Kidney epithelial cell (primary cell): Measurements from ENCODE around the gene MTA1. TPM values are rescaled to one million over a fixed set of nuclear protein-coding genes. Genes with fewer than 3 reads are reported as not detected.

Experiments used
- DNase-seq: peaks from one replicate; pipeline ENCODE4 v3.0.0-alpha.2; 2010; ENCODE audit warnings: low read depth
- H3K27me3 ChIP-seq: 2 replicates; pipeline ENCODE4 v1.6.0; 2011; ENCODE audit warnings: low read length; ENCODE audit not compliant: control insufficient read depth, insufficient read depth
- H3K36me3 ChIP-seq: 2 replicates; pipeline ENCODE4 v1.5.1; 2011; ENCODE audit warnings: low read length; ENCODE audit not compliant: control insufficient read depth, insufficient read depth
- H3K4me3 ChIP-seq: 2 replicates; pipeline ENCODE4 v1.5.1; 2011; ENCODE audit warnings: low read depth, mild to moderate bottlenecking, control low read depth, low read length
- CTCF ChIP-seq: IDR thresholded peaks from 2 replicates; pipeline ENCODE4 v1.5.1; 2011; ENCODE audit warnings: mild to moderate bottlenecking, moderate library complexity, low read length, control low read depth, inconsistent platforms; ENCODE audit not compliant: insufficient read depth, poor library complexity, severe bottlenecking
- total RNA-seq: library from RNA; depleted of rRNA; stranded (reverse); fragments of >200 nt; gene quantifications from 2 replicates; pipeline ENCODE4 v1.2.3, GENCODE V29; 2015

The MTA1 gene
- total RNA-seq, 1 donor from 2014 or later = 68.3 TPM

- TF ChIP-seq CTCF = no peak
- H3K36me3 ChIP-seq = no peaks in the 10 kb centered on the region
- H3K27me3 ChIP-seq = no peaks in the 10 kb centered on the region
- no peak for DNase-seq
- no peak overlapping the region for H3K4me3 ChIP-seq
Measured at GRCh38 chr14:105455766-105456660, 36.4 kb downstream of the MTA1 start.

- Histone ChIP-seq H3K36me3 (no peaks in the 10 kb centered on the region), H3K27me3 (no peaks in the 10 kb centered on the region), H3K4me3 (no peak overlapping the region)
- TF ChIP-seq CTCF = no peak
- DNase-seq = no peak
Measured at GRCh38 chr14:105456736-105457617, 37.4 kb downstream of the MTA1 start.

- Histone ChIP-seq H3K4me3 (no peak overlapping the region), H3K36me3 (no peaks in the 10 kb centered on the region), H3K27me3 (no peaks in the 10 kb centered on the region)
- DNase-seq = no peak
- TF ChIP-seq CTCF = no peak
Measured at GRCh38 chr14:105458010-105458409, 38.4 kb downstream of the MTA1 start.

- DNase-seq = no peak
- Histone ChIP-seq H3K36me3 (no peaks in the 10 kb centered on the region), H3K27me3 (no peaks in the 10 kb centered on the region), H3K4me3 (no peak overlapping the region)
- no peak for TF ChIP-seq CTCF
Measured at GRCh38 chr14:105458571-105458970, 38.9 kb downstream of the MTA1 start.

GRCh38 chr14:105460116-105460515 lies 40.5 kb downstream of the MTA1 start:
- no peaks in the 10 kb centered on the region for H3K27me3 ChIP-seq
- TF ChIP-seq CTCF = no peak
- DNase-seq = no peak
- no peaks in the 10 kb centered on the region for H3K36me3 ChIP-seq
- no peak overlapping the region for H3K4me3 ChIP-seq
